NCI-H460 (cell line): ENCODE data around the gene CEMP1. TPM values are rescaled to one million over a fixed set of nuclear protein-coding genes. Genes with fewer than 3 reads are reported as not detected.
"Not testable (repeated sequence)": the region's sequence is repeated elsewhere in the genome, so short reads cannot be mapped to it uniquely, and the experiment has no call there.

Source experiments
- DNase-seq: peaks from one replicate; pipeline ENCODE4 v3.0.0-alpha.2; 2016; ENCODE audit warnings: low read depth; ENCODE audit errors: extremely low read depth
- polyA plus RNA-seq: library from polyadenylated mRNA; depleted of rRNA; stranded (reverse); fragments of >200 nt; gene quantifications from 2 replicates; pipeline ENCODE4 v1.2.3, GENCODE V29; 2014; cell fraction: nucleus; rRNA removed
- total RNA-seq: library from RNA; depleted of rRNA; stranded (reverse); fragments of >200 nt; shearing (Covaris generic); gene quantifications from 2 replicates; pipeline ENCODE4 v1.2.3, GENCODE V29; 2014; rRNA removed

CEMP1 gene, protein sequence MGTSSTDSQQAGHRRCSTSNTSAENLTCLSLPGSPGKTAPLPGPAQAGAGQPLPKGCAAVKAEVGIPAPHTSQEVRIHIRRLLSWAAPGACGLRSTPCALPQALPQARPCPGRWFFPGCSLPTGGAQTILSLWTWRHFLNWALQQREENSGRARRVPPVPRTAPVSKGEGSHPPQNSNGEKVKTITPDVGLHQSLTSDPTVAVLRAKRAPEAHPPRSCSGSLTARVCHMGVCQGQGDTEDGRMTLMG
- total RNA-seq = not detected in 2 replicates
- polyA plus RNA-seq = not detected in 2 replicates

DNA sequence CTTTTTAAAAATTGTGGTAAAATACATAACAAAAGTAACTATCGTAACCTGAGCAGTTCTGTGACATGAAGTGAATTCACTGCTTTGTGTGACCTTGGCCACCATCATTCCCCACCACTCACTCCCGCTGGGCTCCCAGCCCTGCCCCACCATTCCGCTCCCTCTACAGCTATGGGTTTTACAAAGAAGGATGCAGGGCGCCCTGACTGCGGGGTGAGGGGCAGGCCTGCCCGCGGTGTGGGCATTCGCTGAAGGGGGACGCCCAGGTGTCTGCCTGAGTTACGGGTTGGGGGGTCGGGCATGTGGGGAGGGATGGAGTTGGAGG, at the start of gene CEMP1:
Gene CEMP1, minus strand, starts transcription at position 38 of the 325 bp plus-strand sequence. CDS start 335 bp downstream, outside the sequence.
- DNase-seq = no peak

DNA sequence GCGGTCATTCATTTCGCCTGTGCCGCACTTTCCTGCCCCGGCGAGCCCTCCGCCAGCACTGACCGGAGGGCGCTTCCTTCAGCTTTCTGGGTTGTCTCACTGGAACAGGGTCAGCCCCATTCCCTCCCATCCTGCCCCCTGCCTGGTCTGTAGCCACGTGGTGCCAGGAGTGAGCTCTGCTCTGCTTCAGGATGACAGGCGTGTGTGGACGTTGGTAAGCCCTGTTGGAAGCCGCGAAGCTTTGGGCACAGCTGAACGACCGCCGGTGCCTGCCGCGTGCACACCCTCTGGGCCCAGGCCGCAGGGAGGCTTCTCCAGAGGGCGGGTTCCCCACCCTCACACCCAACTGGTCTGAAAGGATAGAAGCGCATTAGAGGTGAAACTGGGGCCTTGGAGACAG, 49.6 kb upstream of the CEMP1 start:
- not testable (repeated sequence) for DNase-seq

DNA sequence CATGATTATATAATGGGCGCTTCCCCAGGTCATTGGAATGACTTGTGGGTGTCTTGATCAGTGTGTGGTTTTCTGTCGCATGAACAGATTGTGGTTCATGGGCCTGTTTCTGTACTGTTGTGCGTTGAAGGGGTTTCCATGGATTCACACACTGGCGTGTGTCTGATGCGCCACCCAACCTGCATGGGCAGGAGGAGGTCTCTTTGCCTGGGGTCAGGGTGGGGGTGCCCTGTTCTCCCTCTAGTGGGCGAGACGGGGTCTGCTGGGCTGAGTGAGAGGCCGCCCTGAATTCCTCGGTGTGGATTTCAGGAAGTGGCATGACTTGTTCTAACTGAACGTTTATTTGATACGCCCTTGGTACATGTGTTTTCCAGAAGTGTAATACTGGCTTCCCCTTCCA, 48.9 kb upstream of the CEMP1 start:
- DNase-seq = not testable (repeated sequence)

DNA sequence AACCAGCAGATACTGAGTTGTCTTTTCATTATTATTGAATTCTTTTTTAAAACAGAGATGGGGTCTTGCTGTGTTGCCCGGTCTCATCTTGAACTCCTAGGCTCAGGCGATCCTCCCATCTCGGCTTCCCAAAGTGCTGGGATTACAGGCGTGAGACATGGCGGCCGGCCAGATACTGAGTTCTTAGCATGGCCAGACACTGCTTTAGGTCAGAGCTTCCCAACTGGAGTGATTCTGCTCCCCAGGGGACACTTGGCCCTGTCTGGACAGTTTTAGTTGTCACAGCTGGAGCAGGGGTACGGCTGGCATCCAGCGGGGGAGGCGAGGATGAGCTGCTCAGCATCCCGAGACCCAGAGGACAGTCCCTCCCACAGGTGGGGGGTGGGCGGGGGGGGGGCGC, 47.7 kb upstream of the CEMP1 start:
- DNase-seq = not testable (repeated sequence)

DNA sequence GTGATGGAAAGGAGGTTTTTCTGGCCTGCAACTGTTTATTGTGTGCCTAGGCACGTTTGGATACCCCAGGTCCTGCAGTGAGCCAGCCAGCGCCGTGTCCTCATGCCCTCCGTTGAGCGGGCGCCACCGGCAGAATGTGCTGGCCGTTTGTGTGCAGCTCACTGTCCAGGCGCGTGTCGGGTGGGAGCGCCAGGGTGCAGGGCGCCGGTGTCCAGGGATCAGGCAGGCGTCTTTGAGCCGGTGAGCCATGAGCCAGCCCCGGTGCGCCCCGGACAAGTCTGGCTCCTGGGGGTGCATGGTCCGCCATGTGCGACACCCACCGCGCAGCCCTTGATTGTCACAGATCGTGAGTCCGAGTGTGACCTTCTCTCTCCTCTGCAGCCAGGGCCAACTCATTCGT, 45.8 kb upstream of the CEMP1 start:
- DNase-seq = not testable (repeated sequence)

DNA sequence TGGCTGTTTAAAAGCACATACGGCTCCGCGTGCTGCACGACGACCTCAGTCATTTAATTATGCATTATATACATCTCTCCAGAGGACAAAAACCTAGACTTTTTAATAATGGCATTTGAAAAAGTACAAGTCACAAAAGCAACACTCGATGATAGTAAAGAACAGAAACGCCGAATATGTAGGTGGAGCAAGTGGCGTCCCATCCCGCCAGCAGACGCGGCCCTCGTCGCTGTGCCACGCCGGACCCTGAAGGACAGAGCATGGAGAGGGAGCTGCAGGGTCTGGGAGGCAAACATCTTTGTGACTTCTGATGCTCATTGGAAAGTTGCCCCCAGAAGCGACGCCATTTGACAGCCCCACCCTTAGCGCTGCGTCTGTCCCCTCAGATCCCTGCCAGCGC, 44.6 kb upstream of the CEMP1 start:
- DNase-seq = not testable (repeated sequence)

DNA sequence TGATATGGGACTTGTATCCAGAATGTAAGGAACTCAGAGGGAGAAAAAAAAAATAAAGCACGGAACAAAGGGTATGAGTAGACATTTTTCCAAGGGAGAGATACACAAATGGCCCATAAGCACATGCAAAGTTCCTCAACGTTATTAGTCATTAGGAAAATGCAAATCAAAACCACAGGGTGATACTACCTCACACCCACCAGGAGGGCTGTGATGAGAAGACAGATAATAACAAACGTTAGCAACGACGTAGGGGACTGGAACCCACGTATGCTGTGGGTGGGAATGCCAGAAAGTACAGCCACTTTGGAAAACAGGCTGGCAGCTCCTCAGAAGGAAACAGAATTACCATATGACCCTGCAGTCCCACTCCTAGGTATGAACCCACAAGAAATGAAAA, 41.5 kb upstream of the CEMP1 start:
- not testable (repeated sequence) for DNase-seq

DNA sequence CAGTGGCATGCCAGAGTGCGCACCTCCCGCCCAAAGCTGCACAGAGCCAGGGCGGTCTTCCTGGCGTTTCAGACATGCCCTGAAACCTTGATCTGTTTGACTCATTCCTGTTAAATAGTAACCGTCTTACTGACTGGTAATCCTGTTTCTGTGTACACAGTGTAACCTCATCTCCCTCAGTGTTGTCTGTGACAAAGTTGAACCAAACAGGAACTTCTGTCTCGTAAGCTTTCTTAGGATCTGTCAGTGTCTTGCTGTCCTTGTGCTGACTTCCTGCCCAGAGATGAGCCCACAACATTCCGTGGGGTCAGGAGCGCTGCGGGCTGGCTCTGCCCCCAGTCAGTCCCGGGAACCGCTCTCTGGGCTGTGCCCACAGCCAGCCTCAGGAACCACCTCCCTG, 37.4 kb upstream of the CEMP1 start:
- DNase-seq = not testable (repeated sequence)

DNA sequence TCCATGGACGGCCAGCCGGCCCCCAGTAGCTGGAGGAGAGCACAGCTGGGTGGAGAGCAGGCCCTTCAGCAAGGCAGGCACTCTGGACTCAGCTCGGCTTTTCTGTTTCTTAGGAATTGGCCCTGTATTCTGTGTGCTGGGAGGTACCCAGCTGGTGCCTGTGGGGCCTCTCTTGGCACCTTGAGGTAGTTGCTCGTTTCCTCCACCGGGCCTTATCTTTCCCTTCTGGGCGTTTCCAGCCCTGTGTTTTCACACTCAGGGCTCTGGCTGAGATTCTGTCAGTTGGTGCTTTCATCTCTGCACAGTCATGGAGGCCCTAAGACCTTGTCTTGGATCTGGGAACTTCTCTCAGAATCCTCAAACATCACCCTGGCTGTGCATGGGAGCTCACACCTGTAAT, 36.3 kb upstream of the CEMP1 start:
- not testable (repeated sequence) for DNase-seq

DNA sequence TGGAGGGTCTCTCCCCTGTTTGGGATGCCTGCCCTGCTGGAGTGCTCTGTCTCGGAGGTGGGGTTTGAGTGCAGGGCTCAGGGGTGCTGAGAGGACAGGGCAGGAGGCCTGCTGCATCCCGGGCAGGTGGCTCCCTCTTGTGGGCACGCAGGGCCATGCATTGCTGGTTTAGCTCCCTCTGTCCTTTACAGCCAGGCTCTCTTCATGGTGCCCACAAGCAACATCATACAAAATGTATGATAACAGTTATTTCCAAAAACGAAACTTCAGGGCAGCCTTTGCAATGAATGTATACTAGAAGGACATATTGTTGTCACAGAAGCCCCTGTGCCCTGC, 29.6 kb upstream of the CEMP1 start:
- not testable (repeated sequence) for DNase-seq

DNA sequence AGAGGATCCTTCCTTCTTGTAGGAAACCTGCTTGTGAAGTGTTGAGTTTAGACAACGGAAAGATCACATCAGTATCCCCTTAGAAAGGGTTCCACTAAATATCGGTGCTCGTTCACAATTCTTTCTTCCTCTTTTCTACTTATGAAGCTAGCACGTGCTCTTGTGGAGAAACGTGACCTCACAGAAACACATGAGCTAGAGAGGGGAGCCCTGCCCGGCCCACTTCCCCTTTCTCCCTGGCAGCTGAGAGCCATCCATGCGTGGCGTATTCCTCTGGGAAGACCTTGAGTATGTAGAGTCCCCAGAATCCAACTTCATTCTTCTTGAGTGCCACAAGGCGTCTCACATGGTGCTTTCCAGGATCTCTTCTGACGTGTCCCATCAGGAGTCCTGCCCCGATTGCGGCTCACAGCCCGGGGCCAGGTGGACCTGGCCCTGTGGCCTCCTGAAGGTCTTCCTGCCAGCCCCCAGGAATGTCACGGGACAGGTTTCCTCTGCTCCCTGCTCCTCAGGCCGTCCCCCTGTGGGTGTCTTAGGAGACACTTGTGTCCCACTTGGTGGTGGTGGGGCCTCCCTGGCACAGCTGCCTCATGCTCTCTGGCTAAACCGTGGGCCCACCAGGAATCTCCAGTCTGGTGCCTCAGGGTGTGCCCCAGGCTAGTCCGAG, 29.1 kb upstream of the CEMP1 start:
- not testable (repeated sequence) for DNase-seq

DNA sequence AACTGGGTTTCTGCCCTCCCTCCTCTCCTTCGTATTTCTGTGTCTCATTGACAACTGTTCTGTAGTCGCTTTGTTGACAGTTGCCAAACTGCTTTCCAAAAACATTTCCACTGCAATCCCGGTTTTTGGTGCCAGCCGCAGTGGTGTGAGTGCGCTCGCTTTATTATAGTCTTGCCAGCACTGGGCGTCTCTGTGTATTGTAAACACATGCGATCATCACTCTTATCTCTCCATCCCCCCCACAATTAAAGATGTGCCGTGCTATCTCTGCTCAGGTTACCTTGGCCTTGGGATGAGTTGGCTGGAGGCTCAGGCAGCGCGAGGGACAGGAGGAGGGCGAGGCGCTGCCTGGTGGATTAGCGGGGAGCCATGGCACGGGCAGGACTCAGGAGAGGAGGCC, 25.9 kb upstream of the CEMP1 start:
- DNase-seq = not testable (repeated sequence)

DNA sequence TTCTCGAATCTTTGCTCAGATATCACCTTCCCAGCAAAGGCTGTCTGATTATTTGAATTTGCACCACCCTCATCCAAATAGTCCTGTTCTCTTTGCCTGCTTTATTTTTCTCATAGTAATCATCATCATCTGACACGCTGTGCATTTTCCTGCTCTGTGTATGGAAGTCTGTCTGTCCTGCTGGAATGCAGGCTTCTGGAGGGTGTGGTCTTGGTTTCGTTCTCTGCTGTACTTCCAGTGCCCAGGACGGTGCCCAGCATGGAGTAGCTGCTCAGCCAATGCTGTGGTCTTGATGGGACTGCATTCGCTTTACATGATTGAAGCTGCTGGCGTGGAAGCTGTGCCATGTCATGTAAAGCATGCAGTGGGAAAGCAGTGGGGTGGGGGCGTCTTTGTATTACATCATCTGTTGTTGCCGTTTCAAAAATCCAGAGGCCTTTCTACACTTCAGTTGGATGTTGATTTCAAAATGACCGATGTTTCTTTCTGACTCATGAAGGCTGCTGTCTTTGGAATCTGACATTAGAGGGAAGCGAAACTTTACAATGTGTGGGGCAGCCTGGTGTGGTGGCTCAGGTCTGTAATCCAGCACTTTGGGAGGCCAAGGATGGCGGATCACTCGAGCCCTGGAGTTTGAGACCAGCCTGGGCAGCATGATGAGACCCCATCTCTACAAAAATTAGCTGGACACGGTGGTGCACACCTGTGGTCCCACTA, 23.7 kb upstream of the CEMP1 start:
- not testable (repeated sequence) for DNase-seq

DNA sequence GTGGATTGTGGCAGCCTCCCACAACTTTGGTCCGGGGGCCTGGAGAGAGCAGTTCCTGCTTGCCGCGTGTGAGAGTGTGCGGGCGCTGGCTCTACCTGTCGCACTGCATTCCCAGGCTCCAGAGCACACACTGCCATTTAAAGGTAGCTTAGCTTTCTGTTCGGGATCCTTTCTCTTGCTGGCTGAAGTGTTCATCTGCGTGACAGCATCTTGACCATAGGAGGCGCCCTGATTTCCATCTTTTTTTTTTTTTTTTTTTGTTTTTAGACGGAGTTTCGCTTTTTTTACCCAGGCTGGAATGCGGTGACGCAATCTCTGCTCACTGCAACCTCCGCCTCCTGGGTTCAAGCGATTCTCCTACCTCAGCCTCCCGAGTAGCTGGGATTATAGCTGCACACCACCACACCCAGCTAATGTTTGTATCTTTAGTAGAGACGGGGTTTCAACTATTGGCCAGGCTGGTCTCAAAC, 20.2 kb upstream of the CEMP1 start:
- not testable (repeated sequence) for DNase-seq

DNA sequence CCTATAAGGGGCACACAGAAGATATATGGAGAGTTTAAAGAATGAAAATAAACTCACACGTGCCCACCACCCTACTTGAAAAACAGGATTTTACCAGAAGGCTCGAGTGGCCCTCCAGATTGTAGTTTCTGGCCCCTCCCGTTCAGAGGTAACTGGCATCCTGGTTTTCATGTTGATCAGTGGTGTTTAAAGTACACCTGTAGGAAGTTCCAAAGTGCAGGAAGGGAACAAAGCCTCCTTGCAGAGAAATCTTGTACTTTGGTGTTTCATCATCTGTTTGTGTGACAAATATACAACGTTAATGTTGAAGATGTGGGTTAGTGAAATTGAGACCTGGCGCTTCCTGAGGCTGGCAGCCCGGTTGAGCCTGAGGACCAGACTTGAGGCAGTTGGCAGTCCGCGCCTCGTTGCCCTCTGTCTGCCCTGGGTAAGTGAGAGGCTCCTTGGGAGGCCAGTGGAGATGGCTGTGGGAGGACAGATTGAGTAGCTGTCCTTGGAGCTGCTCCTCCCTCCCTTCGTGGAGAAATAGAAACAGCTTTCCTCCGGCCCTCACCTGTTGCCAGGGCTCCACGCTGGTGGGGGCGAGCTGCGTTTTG, 19.2 kb upstream of the CEMP1 start:
- not testable (repeated sequence) for DNase-seq

DNA sequence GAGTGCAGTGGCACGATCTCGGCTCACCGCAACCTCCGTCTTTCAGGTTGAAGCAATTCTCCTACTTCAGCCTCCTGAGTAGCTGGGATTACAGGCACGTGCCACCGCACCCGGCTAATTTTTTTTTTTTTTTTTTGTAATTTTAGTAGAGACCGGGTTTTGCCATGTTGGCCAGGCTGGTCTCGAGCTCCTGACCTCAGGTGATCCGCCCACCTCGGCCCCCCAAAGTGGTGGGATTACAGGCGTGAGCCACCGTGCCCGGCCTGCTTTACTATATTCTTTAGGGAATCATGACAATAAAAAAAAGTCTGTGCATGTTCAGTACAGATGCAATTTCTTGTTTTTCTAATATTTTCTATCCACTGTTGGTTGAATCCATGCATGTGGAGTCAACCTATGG, 12.6 kb upstream of the CEMP1 start:
- not testable (repeated sequence) for DNase-seq

DNA sequence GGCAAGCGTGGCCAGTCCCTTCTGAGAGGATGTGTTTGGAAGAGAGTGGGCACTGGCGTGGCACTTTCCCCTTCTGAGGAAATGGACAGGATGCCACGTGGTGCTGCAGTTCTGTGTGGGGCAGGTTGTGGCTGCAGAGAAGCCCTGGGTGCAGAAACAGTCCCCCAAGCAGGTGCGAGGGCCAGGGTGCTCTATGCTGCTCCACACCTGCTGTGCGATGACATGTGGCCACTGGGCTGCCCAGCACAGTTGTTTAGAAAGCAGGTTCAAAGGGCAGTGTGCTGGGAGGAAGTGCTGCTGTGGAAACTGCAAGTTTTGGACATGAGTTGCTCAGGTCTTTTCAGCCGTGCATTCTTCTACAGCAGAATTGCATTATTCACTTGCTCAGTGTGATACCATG, 10.2 kb upstream of the CEMP1 start:
- DNase-seq = not testable (repeated sequence)

DNA sequence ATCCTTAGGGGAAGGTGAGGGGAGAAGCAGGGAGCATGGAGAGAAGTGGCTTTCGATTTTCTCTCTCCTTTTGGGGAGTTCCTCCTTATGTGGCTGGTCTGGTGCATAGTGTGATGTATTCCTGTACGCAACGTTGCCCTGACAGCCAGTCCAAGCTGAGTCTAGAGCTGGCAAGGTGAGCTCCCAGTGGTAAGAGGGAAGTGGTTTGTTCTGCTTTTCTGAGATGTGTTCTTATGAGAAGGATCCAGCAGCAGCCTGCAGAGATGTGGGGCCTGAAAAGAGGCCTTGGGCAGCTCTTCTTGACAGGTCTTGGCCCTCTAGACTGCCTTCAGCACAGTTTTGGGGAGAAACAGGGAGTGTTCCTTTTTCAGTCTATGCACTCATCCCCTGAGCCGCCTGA, 9.7 kb upstream of the CEMP1 start:
- DNase-seq = not testable (repeated sequence)

DNA sequence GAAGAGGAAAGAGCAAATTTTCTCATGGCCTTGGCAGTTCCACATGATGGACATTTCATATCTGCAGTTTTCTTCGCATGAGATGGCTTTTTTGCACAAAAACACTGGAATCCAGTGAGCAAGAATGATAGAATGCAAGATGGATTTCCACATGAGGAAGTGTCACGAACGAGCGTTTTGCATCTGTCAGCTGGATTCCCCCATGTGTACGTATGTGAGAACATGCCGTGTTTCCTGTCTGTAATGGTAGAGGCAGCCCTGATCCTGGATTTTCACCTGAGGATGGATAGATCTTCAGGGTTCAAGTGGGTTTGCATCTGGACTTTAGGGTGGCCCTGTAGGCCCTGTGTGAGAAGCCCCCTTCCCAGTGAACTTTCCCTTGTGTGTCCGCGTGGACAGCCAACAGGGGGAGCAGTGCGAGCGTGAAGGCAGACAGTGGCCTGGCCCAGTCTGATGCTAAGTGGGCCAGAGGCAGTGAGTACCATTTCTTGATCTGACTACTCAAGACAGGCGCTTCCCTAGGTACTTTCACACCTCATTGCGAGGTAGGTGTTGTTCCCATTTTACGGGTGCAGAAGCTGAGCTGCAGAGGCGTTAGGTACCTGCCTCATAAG, 8.7 kb upstream of the CEMP1 start:
- DNase-seq = not testable (repeated sequence)

DNA sequence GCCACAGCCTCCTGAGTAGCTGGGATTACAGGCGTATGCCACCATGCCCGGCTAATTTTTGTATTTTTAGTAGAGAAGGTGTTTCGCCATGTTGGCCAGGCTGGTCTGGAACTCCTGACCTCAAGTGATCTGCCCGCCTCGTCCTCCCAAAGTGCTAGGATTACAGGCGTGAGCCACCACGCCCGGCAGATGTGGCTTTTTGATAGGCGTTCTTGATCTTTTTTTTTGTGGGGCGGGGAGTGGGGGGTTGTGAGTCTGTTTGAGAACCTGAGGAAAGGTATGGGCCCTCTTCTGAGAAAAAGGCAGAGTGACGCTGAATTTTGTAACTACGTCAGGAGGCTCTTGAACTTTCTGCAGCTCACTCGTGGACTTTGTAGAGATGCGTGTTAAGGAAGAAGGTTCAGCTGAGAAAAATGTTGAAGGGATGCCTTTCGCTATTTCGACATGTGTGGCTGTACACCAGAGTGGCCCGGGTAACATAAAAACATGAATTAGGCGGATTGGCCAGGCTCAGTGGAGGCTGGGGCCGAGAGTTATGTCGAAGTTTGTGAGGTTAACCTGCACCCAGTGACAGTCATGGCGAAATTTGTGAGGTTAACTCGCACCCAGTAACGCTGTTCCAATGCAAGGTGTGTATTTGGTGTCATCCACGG, 8.1 kb upstream of the CEMP1 start:
- not testable (repeated sequence) for DNase-seq
